Osteoblast (primary cell): ENCODE results near the gene ADI1. TPM values are rescaled to one million over a fixed set of nuclear protein-coding genes. Genes with fewer than 3 reads are reported as not detected.
A peak's percentile ranks its signal among the peaks of the same experiment; 100 is the strongest.

Source experiments
- DNase-seq: peaks from one replicate; pipeline ENCODE4 v3.0.0; 2011; ENCODE audit warnings: low spot score, mixed read lengths; ENCODE audit not compliant: insufficient read length; ENCODE audit errors: missing footprints
- H2AFZ ChIP-seq: 2 replicates; pipeline ENCODE4 v1.6.0; 2011; ENCODE audit warnings: mild to moderate bottlenecking, low read length
- H3K27ac ChIP-seq: 2 replicates; pipeline ENCODE4 v1.5.1; 2011; ENCODE audit warnings: mild to moderate bottlenecking, low read depth, low read length, moderate library complexity
- H3K27me3 ChIP-seq: 2 replicates; pipeline ENCODE4 v1.6.0; 2012; ENCODE audit warnings: mild to moderate bottlenecking, control low read depth, inconsistent platforms, low read length, moderate library complexity; ENCODE audit not compliant: insufficient read depth
- H3K36me3 ChIP-seq: 2 replicates; pipeline ENCODE4 v1.5.1; 2011; ENCODE audit warnings: mild to moderate bottlenecking, low read length, control low read depth, moderate library complexity; ENCODE audit not compliant: insufficient read depth
- H3K4me1 ChIP-seq: 2 replicates; pipeline ENCODE4 v1.5.1; 2011; ENCODE audit warnings: mild to moderate bottlenecking, low read length, control low read depth, moderate library complexity; ENCODE audit not compliant: insufficient read depth
- H3K4me2 ChIP-seq: 2 replicates; pipeline ENCODE4 v1.6.0; 2011; ENCODE audit warnings: mild to moderate bottlenecking, low read length; ENCODE audit not compliant: insufficient read depth
- H3K4me3 ChIP-seq: fragments of 200-600 bp; sonication (generic); 3 replicates; pipeline ENCODE4 v1.5.1; 2012; ENCODE audit warnings: mild to moderate bottlenecking, low read length, inconsistent platforms; ENCODE audit not compliant: insufficient read depth
- H3K79me2 ChIP-seq: 2 replicates; pipeline ENCODE4 v1.6.0; 2012; ENCODE audit warnings: mild to moderate bottlenecking, low read length, control low read depth, inconsistent platforms; ENCODE audit not compliant: insufficient read depth
- H3K9me3 ChIP-seq: 2 replicates; pipeline ENCODE4 v1.5.1; 2011; ENCODE audit warnings: low read depth, low read length, control low read depth
- H4K20me1 ChIP-seq: 2 replicates; pipeline ENCODE4 v1.6.0; 2012; ENCODE audit warnings: mild to moderate bottlenecking, low read length, control low read depth; ENCODE audit not compliant: insufficient read depth
- CTCF ChIP-seq: IDR thresholded peaks from 2 replicates; pipeline ENCODE4 v1.5.1; 2011; ENCODE audit warnings: mild to moderate bottlenecking, low read depth, low read length, moderate library complexity; ENCODE audit errors: extremely low read depth
- total RNA-seq: library from RNA; depleted of rRNA; stranded (reverse); fragments of >200 nt; gene quantifications from 2 replicates; pipeline ENCODE4 v1.2.3, GENCODE V29; 2012

The ADI1 gene
- total RNA-seq, 1 donor: 55.4 TPM

- no peak for TF ChIP-seq CTCF
- DNase-seq: no peak
- H3K79me2 ChIP-seq: no peaks in the 10 kb centered on the region
- peaks cover 22% of the 10 kb centered on the region for H3K4me1 ChIP-seq
- no peaks in the 10 kb centered on the region for H3K27me3 ChIP-seq
- no peaks in the 10 kb centered on the region for H3K9me3 ChIP-seq
- no peak overlapping the region for H3K27ac ChIP-seq
- peaks cover 32% of the 10 kb centered on the region for H3K36me3 ChIP-seq
- H4K20me1 ChIP-seq: no peaks in the 10 kb centered on the region
- H2AFZ ChIP-seq: no peak overlapping the region
- no peak overlapping the region for H3K4me3 ChIP-seq
- no peak overlapping the region for H3K4me2 ChIP-seq
These were observed 56.7 kb downstream of the ADI1 start for GRCh38 chr2:3462493-3463104.

GRCh38 chr2:3461801-3462492, 57.4 kb downstream of the ADI1 start:
- Histone ChIP-seq H3K9me3 (no peaks in the 10 kb centered on the region), H3K79me2 (no peaks in the 10 kb centered on the region), H3K27ac (peak overlapping the region; percentile 54), H3K27me3 (no peaks in the 10 kb centered on the region), H3K36me3 (peaks cover 29% of the 10 kb centered on the region), H3K4me3 (peak overlapping the region; percentile 15), H2AFZ (no peak overlapping the region), H4K20me1 (no peaks in the 10 kb centered on the region), H3K4me2 (peak overlapping the region; percentile 50), H3K4me1 (peaks cover 22% of the 10 kb centered on the region)
- DNase-seq: peak; percentile 95
- peak; percentile 90 for TF ChIP-seq CTCF

- Histone ChIP-seq H3K36me3 (peaks cover 31% of the 10 kb centered on the region), H3K27me3 (no peaks in the 10 kb centered on the region), H3K27ac (peak overlapping the region; percentile 54), H3K4me2 (no peak overlapping the region), H3K9me3 (no peaks in the 10 kb centered on the region), H3K4me3 (no peak overlapping the region), H3K79me2 (no peaks in the 10 kb centered on the region), H3K4me1 (peaks cover 16% of the 10 kb centered on the region), H2AFZ (no peak overlapping the region), H4K20me1 (no peaks in the 10 kb centered on the region)
- DNase-seq: peak; percentile 61
- TF ChIP-seq CTCF: no peak
These were observed 58.2 kb downstream of the ADI1 start for GRCh38 chr2:3460831-3461800.
